ENCODE data around the gene PITPNB. TPM values are rescaled to one million over a fixed set of nuclear protein-coding genes. Genes with fewer than 3 reads are reported as not detected.

The PITPNB gene
- total and polyA plus RNA-seq, 4 donors, result 50.7 to 162 (median 102) TPM

- 49 to 62% methylated on average over 6 of the region's 6 CpGs for WGBS, 2 donors
- ATAC-seq (ENCODE audit: low FRiP score), result no peak
- DNase-seq, result no peak
- Histone ChIP-seq H3K4me1 (ENCODE audit: control insufficient read depth in 1 of 2, insufficient read depth in 2 of 2, low read length in 2 of 2) (peaks cover 6 to 9% of the 10 kb centered on the region in 2 donors), H3K36me3 (ENCODE audit: control insufficient read depth in 1 of 2, insufficient read depth in 2 of 2, low read length in 1 of 2) (no peaks in the 10 kb centered on the region), H3K4me3 (ENCODE audit: low read length in 2 of 2) (no peak overlapping the region), H3K9me3 (ENCODE audit: control insufficient read depth, low read length) (no peaks in the 10 kb centered on the region), H3K27ac (ENCODE audit: low read depth in 1 of 2, low read length in 2 of 2) (peak overlapping the region in 1 of 2 donors; percentile 51), H3K27me3 (ENCODE audit: control insufficient read depth in 1 of 2, insufficient read depth in 2 of 2, low read length in 1 of 2) (no peaks in the 10 kb centered on the region)
- intact Hi-C loops (cut with DNase I), result loop anchor here in 1 of 2 donors (5.0 kb wide), 1 partner anchor 53 kb away; no protein-coding TSS in a partner anchor
These were observed 53.6 kb downstream of the PITPNB start for GRCh38 chr22:27865496-27865895.

GRCh38 chr22:27863556-27863955, 55.5 kb downstream of the PITPNB start:
- DNase-seq, result no peak
- Histone ChIP-seq H3K27me3 (ENCODE audit: control insufficient read depth in 1 of 2, insufficient read depth in 2 of 2, low read length in 1 of 2) (no peaks in the 10 kb centered on the region), H3K36me3 (ENCODE audit: control insufficient read depth in 1 of 2, insufficient read depth in 2 of 2, low read length in 1 of 2) (no peaks in the 10 kb centered on the region), H3K4me3 (ENCODE audit: low read length in 2 of 2) (no peak overlapping the region), H3K27ac (ENCODE audit: low read depth in 1 of 2, low read length in 2 of 2) (peak overlapping the region in 1 of 2 donors; percentile 67), H3K4me1 (ENCODE audit: control insufficient read depth in 1 of 2, insufficient read depth in 2 of 2, low read length in 2 of 2) (peaks cover 6 to 9% of the 10 kb centered on the region in 2 donors), H3K9me3 (ENCODE audit: control insufficient read depth, low read length) (no peaks in the 10 kb centered on the region)
- no peak for ATAC-seq (ENCODE audit: low FRiP score)
- intact Hi-C loops (cut with DNase I), result no loop called here
- WGBS, 2 donors, result 60 to 69% methylated on average over 2 of the region's 2 CpGs

DNA sequence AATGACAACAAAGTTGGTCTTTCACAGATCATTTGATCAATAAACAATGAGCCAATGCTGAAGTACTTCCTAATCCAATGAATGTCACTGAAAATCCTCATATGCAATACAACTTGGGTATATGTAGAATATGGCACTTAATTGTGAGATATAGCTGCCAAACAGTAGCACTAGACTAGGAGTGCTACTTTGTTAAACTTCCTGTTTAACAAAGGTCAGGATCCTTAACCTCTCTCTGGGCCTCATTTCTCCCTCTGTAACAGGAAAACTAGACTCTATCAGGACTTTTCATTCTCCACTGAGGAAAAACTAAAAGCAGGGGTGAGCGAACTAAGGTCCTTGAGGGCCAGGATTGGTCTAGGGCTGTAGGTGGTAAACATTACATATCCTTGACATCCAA, 56.1 kb downstream of the PITPNB start:
- ATAC-seq (ENCODE audit: low FRiP score) (no peak), DNase-seq (no peak)
- Histone ChIP-seq H3K27me3 (ENCODE audit: control insufficient read depth in 1 of 2, insufficient read depth in 2 of 2, low read length in 1 of 2) (no peaks in the 10 kb centered on the region), H3K36me3 (ENCODE audit: control insufficient read depth in 1 of 2, insufficient read depth in 2 of 2, low read length in 1 of 2) (no peaks in the 10 kb centered on the region), H3K27ac (ENCODE audit: low read depth in 1 of 2, low read length in 2 of 2) (peak overlapping the region in 1 of 2 donors; percentile 67), H3K9me3 (ENCODE audit: control insufficient read depth, low read length) (no peaks in the 10 kb centered on the region), H3K4me3 (ENCODE audit: low read length in 2 of 2) (no peak overlapping the region), H3K4me1 (ENCODE audit: control insufficient read depth in 1 of 2, insufficient read depth in 2 of 2, low read length in 2 of 2) (peaks cover 6 to 9% of the 10 kb centered on the region in 2 donors)
- 90 to 97% methylated on average over 1 of the region's 1 CpG for WGBS, 2 donors
- intact Hi-C loops (cut with DNase I), result no loop called here

DNA sequence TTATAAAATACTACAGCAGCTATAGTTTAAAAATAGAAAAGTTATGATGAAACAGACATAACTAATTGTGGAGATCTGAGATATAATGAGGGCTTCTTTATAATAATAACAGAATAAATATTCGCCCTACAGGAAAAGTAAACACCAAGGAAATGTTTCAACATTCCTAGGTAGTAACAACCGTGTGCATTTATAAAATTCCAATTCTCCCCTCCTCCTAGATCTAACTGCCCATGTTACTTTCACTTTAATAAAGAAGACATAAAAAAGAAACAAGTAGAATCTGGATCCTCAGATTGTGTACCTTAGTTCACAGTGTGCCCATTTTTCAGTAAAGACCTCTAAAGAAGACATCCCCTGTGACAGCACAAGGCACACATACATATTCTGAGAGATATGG, 59.7 kb downstream of the PITPNB start:
- H3K36me3 ChIP-seq (ENCODE audit: control insufficient read depth in 1 of 2, insufficient read depth in 2 of 2, low read length in 1 of 2), result peaks cover 0 to 6% of the 10 kb centered on the region in 2 donors
- ATAC-seq (ENCODE audit: low FRiP score), result no peak
- no peak for DNase-seq
- peaks cover 2 to 7% of the 10 kb centered on the region in 2 donors for H3K4me1 ChIP-seq (ENCODE audit: control insufficient read depth in 1 of 2, insufficient read depth in 2 of 2, low read length in 2 of 2)
- H3K4me3 ChIP-seq (ENCODE audit: low read length in 2 of 2), result no peak overlapping the region
- H3K27ac ChIP-seq (ENCODE audit: low read depth in 1 of 2, low read length in 2 of 2), result peak overlapping the region in 1 of 2 donors; percentile 62
- intact Hi-C loops (cut with DNase I), result no loop called here
- 8 to 9% methylated on average over 2 of the region's 2 CpGs for WGBS, 2 donors
- H3K9me3 ChIP-seq (ENCODE audit: control insufficient read depth, low read length), result no peaks in the 10 kb centered on the region
- no peaks in the 10 kb centered on the region for H3K27me3 ChIP-seq (ENCODE audit: control insufficient read depth in 1 of 2, insufficient read depth in 2 of 2, low read length in 1 of 2)

- Histone ChIP-seq H3K27ac (ENCODE audit: low read depth in 1 of 2, low read length in 2 of 2) (no peak overlapping the region), H3K9me3 (ENCODE audit: control insufficient read depth, low read length) (no peaks in the 10 kb centered on the region), H3K4me3 (ENCODE audit: low read length in 2 of 2) (no peak overlapping the region), H3K36me3 (ENCODE audit: control insufficient read depth in 1 of 2, insufficient read depth in 2 of 2, low read length in 1 of 2) (peaks cover 0 to 6% of the 10 kb centered on the region in 2 donors), H3K27me3 (ENCODE audit: control insufficient read depth in 1 of 2, insufficient read depth in 2 of 2, low read length in 1 of 2) (no peaks in the 10 kb centered on the region), H3K4me1 (ENCODE audit: control insufficient read depth in 1 of 2, insufficient read depth in 2 of 2, low read length in 2 of 2) (peaks cover 2 to 7% of the 10 kb centered on the region in 2 donors)
- ATAC-seq (ENCODE audit: low FRiP score) (no peak), DNase-seq (no peak)
- intact Hi-C loops (cut with DNase I), result no loop called here
- 91 to 92% methylated on average over 1 of the region's 1 CpG for WGBS, 2 donors
These were observed 60.4 kb downstream of the PITPNB start for GRCh38 chr22:27858626-27859025.

GRCh38 chr22:27857443-27857842, 61.6 kb downstream of the PITPNB start:
- H3K4me1 ChIP-seq (ENCODE audit: control insufficient read depth in 1 of 2, insufficient read depth in 2 of 2, low read length in 2 of 2), result no peaks in the 10 kb centered on the region
- H3K36me3 ChIP-seq (ENCODE audit: control insufficient read depth in 1 of 2, insufficient read depth in 2 of 2, low read length in 1 of 2), result peaks cover 0 to 7% of the 10 kb centered on the region in 2 donors
- no peaks in the 10 kb centered on the region for H3K27me3 ChIP-seq (ENCODE audit: control insufficient read depth in 1 of 2, insufficient read depth in 2 of 2, low read length in 1 of 2)
- H3K9me3 ChIP-seq (ENCODE audit: control insufficient read depth, low read length), result no peaks in the 10 kb centered on the region
- H3K27ac ChIP-seq (ENCODE audit: low read depth in 1 of 2, low read length in 2 of 2), result no peak overlapping the region
- 29 to 31% methylated on average over 6 of the region's 6 CpGs for WGBS, 2 donors
- intact Hi-C loops (cut with DNase I), result no loop called here
- DNase-seq (no peak), ATAC-seq (ENCODE audit: low FRiP score) (no peak)
- H3K4me3 ChIP-seq (ENCODE audit: low read length in 2 of 2), result no peak overlapping the region

DNA sequence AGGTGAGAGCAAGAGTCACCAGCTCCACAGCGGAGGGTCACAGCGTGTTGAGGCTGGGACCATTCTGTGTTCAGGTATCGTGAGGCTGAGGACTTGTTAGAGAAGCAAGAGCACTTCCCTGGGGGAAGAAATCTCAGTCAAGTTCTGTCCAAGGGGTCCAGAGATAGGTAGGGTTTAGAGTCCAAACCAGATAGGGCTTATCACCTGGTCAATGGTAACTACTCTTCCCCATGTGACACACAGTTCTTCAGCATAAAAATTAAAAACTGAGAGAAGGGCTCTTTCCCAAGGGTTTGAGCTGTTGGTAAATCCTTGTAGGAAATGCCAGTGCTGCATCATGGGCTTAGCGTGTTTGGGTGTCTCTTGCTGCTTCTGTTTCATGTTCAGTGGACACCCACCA, 62.7 kb downstream of the PITPNB start:
- ATAC-seq (ENCODE audit: low FRiP score) (no peak), DNase-seq (no peak)
- no peaks in the 10 kb centered on the region for H3K27me3 ChIP-seq (ENCODE audit: control insufficient read depth in 1 of 2, insufficient read depth in 2 of 2, low read length in 1 of 2)
- intact Hi-C loops (cut with DNase I), result no loop called here
- peaks cover 2 to 11% of the 10 kb centered on the region in 2 donors for H3K36me3 ChIP-seq (ENCODE audit: control insufficient read depth in 1 of 2, insufficient read depth in 2 of 2, low read length in 1 of 2)
- 94 to 97% methylated on average over 4 of the region's 4 CpGs for WGBS, 2 donors
- H3K4me3 ChIP-seq (ENCODE audit: low read length in 2 of 2), result no peak overlapping the region
- no peaks in the 10 kb centered on the region for H3K9me3 ChIP-seq (ENCODE audit: control insufficient read depth, low read length)
- H3K4me1 ChIP-seq (ENCODE audit: control insufficient read depth in 1 of 2, insufficient read depth in 2 of 2, low read length in 2 of 2), result no peaks in the 10 kb centered on the region
- H3K27ac ChIP-seq (ENCODE audit: low read depth in 1 of 2, low read length in 2 of 2), result no peak overlapping the region

DNA sequence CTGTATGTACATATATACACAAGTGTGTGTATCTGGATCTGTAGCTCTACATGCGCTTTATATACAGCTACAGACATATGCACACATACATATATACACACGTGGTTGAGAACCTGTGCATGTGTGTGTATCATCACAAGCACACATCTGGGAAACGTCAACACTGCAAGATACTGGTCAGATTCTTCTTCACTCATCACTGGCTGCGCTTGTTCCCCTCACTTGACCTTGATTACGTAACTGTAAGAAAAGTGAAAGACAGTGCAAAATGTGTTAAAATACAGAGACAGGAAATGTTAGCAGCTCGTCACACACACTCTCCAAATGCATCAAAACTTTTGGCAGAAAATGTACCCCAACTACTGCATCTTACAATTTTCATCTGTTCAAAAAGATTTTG, 65.6 kb downstream of the PITPNB start:
- WGBS, 2 donors, result 68 to 76% methylated on average over 6 of the region's 6 CpGs
- H3K27me3 ChIP-seq (ENCODE audit: control insufficient read depth in 1 of 2, insufficient read depth in 2 of 2, low read length in 1 of 2), result no peaks in the 10 kb centered on the region
- no peak overlapping the region for H3K27ac ChIP-seq (ENCODE audit: low read depth in 1 of 2, low read length in 2 of 2)
- peaks cover 2 to 11% of the 10 kb centered on the region in 2 donors for H3K36me3 ChIP-seq (ENCODE audit: control insufficient read depth in 1 of 2, insufficient read depth in 2 of 2, low read length in 1 of 2)
- no peaks in the 10 kb centered on the region for H3K9me3 ChIP-seq (ENCODE audit: control insufficient read depth, low read length)
- no peaks in the 10 kb centered on the region for H3K4me1 ChIP-seq (ENCODE audit: control insufficient read depth in 1 of 2, insufficient read depth in 2 of 2, low read length in 2 of 2)
- DNase-seq, result no peak
- intact Hi-C loops (cut with DNase I), result no loop called here
- ATAC-seq (ENCODE audit: low FRiP score), result no peak
- H3K4me3 ChIP-seq (ENCODE audit: low read length in 2 of 2), result no peak overlapping the region

DNA sequence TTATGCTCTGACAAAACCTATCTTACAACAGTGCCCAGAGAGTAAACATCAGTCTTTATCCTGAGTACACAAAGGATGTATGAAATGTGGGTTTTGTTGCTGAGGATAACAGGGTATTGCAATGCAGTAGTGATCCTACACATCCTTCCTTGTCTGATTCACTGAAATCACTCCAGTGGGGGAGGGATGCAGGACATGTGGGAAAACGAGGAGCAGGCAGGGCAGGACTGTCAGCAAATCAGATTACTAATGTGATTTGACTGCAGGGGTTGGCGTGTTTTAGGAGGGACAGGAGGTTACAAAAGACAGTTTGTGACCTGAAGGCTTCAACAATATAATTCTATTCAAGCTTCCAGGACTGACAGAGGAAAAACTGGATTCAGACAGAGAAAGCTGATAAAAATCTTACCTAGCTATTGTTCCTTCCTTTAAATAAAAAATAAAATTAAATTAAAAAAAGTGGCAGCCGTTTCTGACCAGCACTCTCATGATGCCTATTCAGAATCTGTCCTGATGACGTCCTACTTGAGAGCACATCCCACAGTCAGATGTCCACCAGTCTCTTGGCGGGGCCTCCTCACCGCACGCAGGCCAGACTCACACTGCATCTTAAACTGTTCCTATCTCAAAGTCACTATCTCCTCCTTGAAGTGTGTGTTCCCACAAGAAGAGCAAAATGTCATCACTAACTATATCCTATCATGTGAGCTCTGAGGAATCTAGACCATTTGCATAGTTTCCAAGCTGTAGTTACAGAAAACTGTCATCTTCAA, 66.9 kb downstream of the PITPNB start:
- Histone ChIP-seq H3K4me1 (ENCODE audit: control insufficient read depth in 1 of 2, insufficient read depth in 2 of 2, low read length in 2 of 2) (no peaks in the 10 kb centered on the region), H3K27me3 (ENCODE audit: control insufficient read depth in 1 of 2, insufficient read depth in 2 of 2, low read length in 1 of 2) (no peaks in the 10 kb centered on the region), H3K36me3 (ENCODE audit: control insufficient read depth in 1 of 2, insufficient read depth in 2 of 2, low read length in 1 of 2) (peaks cover 2 to 11% of the 10 kb centered on the region in 2 donors), H3K9me3 (ENCODE audit: control insufficient read depth, low read length) (no peaks in the 10 kb centered on the region), H3K27ac (ENCODE audit: low read depth in 1 of 2, low read length in 2 of 2) (no peak overlapping the region), H3K4me3 (ENCODE audit: low read length in 2 of 2) (no peak overlapping the region)
- no peak for ATAC-seq (ENCODE audit: low FRiP score)
- intact Hi-C loops (cut with DNase I), result no loop called here
- 80 to 81% methylated on average over 7 of the region's 7 CpGs for WGBS, 2 donors
- no peak for DNase-seq
